ENCODE data around the gene TMPRSS11E. TPM values are rescaled to one million over a fixed set of nuclear protein-coding genes. Genes with fewer than 3 reads are reported as not detected.
"Not testable (repeated sequence)": the region's sequence is repeated elsewhere in the genome, so short reads cannot be mapped to it uniquely, and the experiment has no call there.

TMPRSS11E gene
- total and polyA plus RNA-seq, 10 of the 15 experiments (the other 5 are each of a cell fraction or from before 2014, with no cell fraction given) = not detected

GRCh38 chr4:68499021-68499420, 51.8 kb downstream of the TMPRSS11E start (continued):
- no peak for TF ChIP-seq PBX3 (IDR thresholded peaks at IDR 0.05; ENCODE audit: insufficient replicate concordance, low read depth, low read length)
- TF ChIP-seq RBBP5 (conservative IDR thresholded peaks at IDR 0.05) = no peak
- TF ChIP-seq STAT3 (IDR thresholded peaks at IDR 0.05; ENCODE audit: low read depth, low read length) = no peak
- TF ChIP-seq TARDBP (IDR thresholded peaks at IDR 0.05; ENCODE audit: borderline replicate concordance) = no peak
- no peak for TF ChIP-seq BRCA1 (IDR thresholded peaks at IDR 0.05; ENCODE audit: low read depth, low read length)
- no peak for TF ChIP-seq CEBPZ (IDR thresholded peaks at IDR 0.05; ENCODE audit: low read depth, low read length)
- no peak for TF ChIP-seq MYC (IDR thresholded peaks at IDR 0.05; ENCODE audit: insufficient read depth, insufficient read length, insufficient replicate concordance, low read length, severe bottlenecking)

- not testable (repeated sequence) for H3K36me3 ChIP-seq (ENCODE audit: control insufficient read depth in 2 of 2, insufficient read depth in 2 of 2, low read length in 1 of 2); H3K4me1 ChIP-seq (ENCODE audit: control insufficient read depth, insufficient read depth, low read length); BruUV-seq (replicated peaks); H3K27ac ChIP-seq (ENCODE audit: control insufficient read depth, insufficient read depth); H2AFZ ChIP-seq (ENCODE audit: control insufficient read depth, low read depth, low read length); H3K4me3 ChIP-seq; H4K20me1 ChIP-seq (ENCODE audit: control insufficient read depth, insufficient read depth); DNase-seq (ENCODE audit: low read depth, low spot score); FAIRE-seq; H3K9ac ChIP-seq (ENCODE audit: control insufficient read depth, insufficient read depth, low read length); H3K27me3 ChIP-seq (replicated peaks in 1 of 2; ENCODE audit: control insufficient read depth in 2 of 2, insufficient read depth in 2 of 2, low read length in 1 of 2); ATAC-seq; H3K9me3 ChIP-seq (replicated peaks; ENCODE audit: control insufficient read depth, insufficient read depth, low read length); H3K79me2 ChIP-seq (ENCODE audit: control insufficient read depth, insufficient read depth, low read length); H3K4me2 ChIP-seq (ENCODE audit: control insufficient read depth, insufficient read depth)
- RAD21 ChIA-PET (ENCODE audit: unreplicated experiment) = interaction anchor here (1.0 kb wide), 1 partner anchor 402 kb away, joined by 4 read pairs; no protein-coding TSS in a partner anchor
- intact Hi-C loops (cut with micrococcal nuclease; ENCODE audit: unreplicated experiment) (loop anchor here (10.0 kb wide), 1 partner anchor 131 kb away; no protein-coding TSS in a partner anchor), in situ Hi-C loops (cut with MboI) (loop anchor here (25.0 kb wide), 2 partner anchors 134 to 534 kb away; no protein-coding TSS in a partner anchor)
- SMC1A ChIA-PET (ENCODE audit: uncharacterized antibody, unreplicated experiment) = interaction anchor here (0.6 to 1.3 kb wide), 6 partner anchors 9 to 1074 kb away, joined by 3 to 4 read pairs (median 3); no protein-coding TSS in a partner anchor
- WGBS (ENCODE audit: insufficient coverage, insufficient replicate concordance, low lambda C conversion rate, missing lambda C conversion rate) = 48% methylated on average over 4 of the region's 4 CpGs
- CTCF ChIA-PET = interaction anchor here (0.7 to 1.3 kb wide), 4 partner anchors 123 to 686 kb away, joined by 3 to 5 read pairs (median 4); no protein-coding TSS in a partner anchor
- POLR2A ChIA-PET = interaction anchor here (0.6 kb wide), 1 partner anchor 525 kb away, joined by 5 read pairs; no protein-coding TSS in a partner anchor
These were observed 56.2 kb downstream of the TMPRSS11E start for GRCh38 chr4:68503462-68503861.

- H2AFZ ChIP-seq (ENCODE audit: control insufficient read depth, low read depth, low read length); CTCF ChIA-PET; DNase-seq (ENCODE audit: low read depth, low spot score); H3K4me3 ChIP-seq; H4K20me1 ChIP-seq (ENCODE audit: control insufficient read depth, insufficient read depth); H3K36me3 ChIP-seq (ENCODE audit: control insufficient read depth in 2 of 2, insufficient read depth in 2 of 2, low read length in 1 of 2); FAIRE-seq; POLR2A ChIA-PET; BruUV-seq (replicated peaks); H3K27ac ChIP-seq (ENCODE audit: control insufficient read depth, insufficient read depth); H3K9ac ChIP-seq (ENCODE audit: control insufficient read depth, insufficient read depth, low read length); RAD21 ChIA-PET (ENCODE audit: unreplicated experiment); H3K4me2 ChIP-seq (ENCODE audit: control insufficient read depth, insufficient read depth); H3K4me1 ChIP-seq (ENCODE audit: control insufficient read depth, insufficient read depth, low read length); H3K9me3 ChIP-seq (replicated peaks; ENCODE audit: control insufficient read depth, insufficient read depth, low read length); H3K27me3 ChIP-seq (replicated peaks in 1 of 2; ENCODE audit: control insufficient read depth in 2 of 2, insufficient read depth in 2 of 2, low read length in 1 of 2); H3K79me2 ChIP-seq (ENCODE audit: control insufficient read depth, insufficient read depth, low read length): not testable (repeated sequence)
- ATAC-seq = peak; percentile 43; the same call in 2 of the 3 replicates
- SMC1A ChIA-PET (ENCODE audit: uncharacterized antibody, unreplicated experiment) = interaction anchor here (0.6 kb wide), 1 partner anchor 153 kb away, joined by 3 read pairs; no protein-coding TSS in a partner anchor
- WGBS (ENCODE audit: insufficient coverage, insufficient replicate concordance, low lambda C conversion rate, missing lambda C conversion rate) = 48% methylated on average over 4 of the region's 4 CpGs
- intact Hi-C loops (cut with micrococcal nuclease; ENCODE audit: unreplicated experiment) (loop anchor here (10.0 kb wide), 1 partner anchor 130 kb away; no protein-coding TSS in a partner anchor), in situ Hi-C loops (cut with MboI) (loop anchor here (25.0 kb wide), 2 partner anchors 132 to 532 kb away; no protein-coding TSS in a partner anchor)
These were observed 57.6 kb downstream of the TMPRSS11E start for GRCh38 chr4:68504836-68505235.
